Kidney (tissue), 14 donors: Measurements from ENCODE around the gene SH2D7. TPM values are rescaled to one million over a fixed set of nuclear protein-coding genes. Genes with fewer than 3 reads are reported as not detected.
"Not testable (repeated sequence)": the region's sequence is repeated elsewhere in the genome, so short reads cannot be mapped to it uniquely, and the experiment has no call there.

Experiments used
- DNase-seq, 5 donors: peaks; one replicate each; pipeline ENCODE4 v3.0.0-alpha.2; 2013 to 2020
- FAIRE-seq: peaks from 2 replicates; lab custom pipeline; 2012; peaks lifted over from hg19 to GRCh38; lab: Jason Lieb, UNC
- H3K27ac ChIP-seq, 2 donors: one replicate each; pipeline ENCODE4 v1.7.0; 2013; ENCODE audit warnings: low read depth in 2 of 2, low read length in 2 of 2, inconsistent platforms in 1 of 2
- H3K27me3 ChIP-seq: one replicate; pipeline ENCODE4 v1.7.1; 2013; ENCODE audit warnings: low read length, inconsistent platforms; ENCODE audit not compliant: control insufficient read depth, insufficient read depth
- H3K36me3 ChIP-seq, 3 donors: one replicate each; pipeline versions ENCODE4 v1.7.0 to v1.7.1; 2013; ENCODE audit warnings: low read length in 3 of 3, control low read depth in 1 of 3, inconsistent platforms in 1 of 3; ENCODE audit not compliant: insufficient read depth in 3 of 3, control insufficient read depth in 2 of 3
- H3K4me1 ChIP-seq, 3 donors: one replicate each; pipeline versions ENCODE4 v1.7.0 to v1.7.1; 2013; ENCODE audit warnings: low read length in 3 of 3, inconsistent platforms in 1 of 3, low read depth in 1 of 3; ENCODE audit not compliant: control insufficient read depth in 2 of 3, insufficient read depth in 2 of 3
- H3K4me3 ChIP-seq, 3 donors: one replicate each; pipeline versions ENCODE4 v1.7.0 to v1.8.1; 2013; ENCODE audit warnings: low read length in 3 of 3, control low read depth in 1 of 3, inconsistent platforms in 1 of 3
- H3K9ac ChIP-seq, 3 donors: one replicate each; pipeline versions ENCODE4 v1.7.0 to v1.7.1; 2013; ENCODE audit warnings: low read length in 3 of 3, control low read depth in 1 of 3, inconsistent platforms in 1 of 3
- H3K9me3 ChIP-seq, 3 donors: one replicate each; pipeline versions ENCODE4 v1.7.0 to v1.7.1; 2013; ENCODE audit warnings: low read length in 3 of 3, control low read depth in 1 of 3, inconsistent platforms in 1 of 3; ENCODE audit not compliant: control insufficient read depth in 2 of 3, insufficient read depth in 1 of 3
- CTCF ChIP-seq: IDR thresholded peaks from 3 replicates; pipeline ENCODE4 v1.5.1; 2012; ENCODE audit warnings: mild to moderate bottlenecking, moderate library complexity, borderline replicate concordance; ENCODE audit not compliant: insufficient read depth; ENCODE audit errors: extremely low read depth
- intact Hi-C: fragments of 100-400 bp; cut with DNase I; formaldehyde crosslinking; loops from one replicate; pipeline ENCODE4 v1.11.1; 2022
- polyA plus RNA-seq: library from polyadenylated mRNA; stranded (reverse); fragments of 350-450 nt; fragmentation: Illumina TruSeq; extraction: RNeasy Lipid Tissue Mini Kit (QIAGEN cat#74804); gene quantifications from one replicate; pipeline ENCODE4 v1.2.3, GENCODE V29; 2014; ENCODE audit warnings: low read depth, low replicate concordance; ENCODE audit not compliant: insufficient read depth
- total RNA-seq: library from RNA; stranded (reverse); fragmentation: NEBNext Ultra II Directional; extraction: Animal tissue kit (Norgen Biotek cat#: 25700); gene quantifications from one replicate; pipeline ENCODE4 v1.2.1, GENCODE V29; 2021
- donor health status: control.
- donor health status: control.
- donor health status: control.
- donor health status: control.
- donor health status: control.
- donor health status: DM: yes; HTN: yes; CAD: no.
- donor health status: Normal renal cell carcinoma (clear cell type).

The SH2D7 gene
- total and polyA plus RNA-seq, 2 donors from 2014 or later, result not detected

GRCh38 chr15:78149068-78149804 is 56.9 kb downstream of the SH2D7 start, which contains the start of gene IDH3A:
TSS of gene IDH3A (plus strand) at chr15:78149362. CDS start at chr15:78149404, 42 bp downstream.
- peak within 1 kb of the TSS; percentile 56 to 92 (median 77) for H3K4me3 ChIP-seq
- peak; percentile 99 to 100 (median 99) for DNase-seq
- H3K4me1 ChIP-seq, result peaks cover 0 to 12% (median 5%) of the 10 kb centered on the region in 3 donors
- H3K9me3 ChIP-seq, result no peaks in the 10 kb centered on the region
- H3K36me3 ChIP-seq, result peaks cover 0 to 3% (median 0%) of the 10 kb centered on the region in 3 donors
- H3K27me3 ChIP-seq, result no peaks in the 10 kb centered on the region
- peak within 1 kb of the TSS; percentile 45 to 94 (median 45) for H3K9ac ChIP-seq
- H3K27ac ChIP-seq, result peak within 1 kb of the TSS; percentile 80 to 90
- FAIRE-seq, result peak; percentile 38
- intact Hi-C loops, result no loop called here
- no peak for TF ChIP-seq CTCF

- Histone ChIP-seq H3K9ac (peak overlapping the region; percentile 45 to 94 (median 45)), H3K27me3 (no peaks in the 10 kb centered on the region), H3K27ac (peak overlapping the region; percentile 80 to 90), H3K36me3 (peaks cover 0 to 3% (median 0%) of the 10 kb centered on the region in 3 donors), H3K9me3 (no peaks in the 10 kb centered on the region), H3K4me1 (peaks cover 0 to 12% (median 7%) of the 10 kb centered on the region in 3 donors), H3K4me3 (peak overlapping the region; percentile 45 to 92 (median 59))
- peak in 2 of 5 donors; percentile 56 to 64 for DNase-seq
- intact Hi-C loops, result no loop called here
- FAIRE-seq, result no peak
- no peak for TF ChIP-seq CTCF
Measured at GRCh38 chr15:78149805-78150751, 57.7 kb downstream of the SH2D7 start.

GRCh38 chr15:78151075-78151474 is 58.7 kb downstream of the SH2D7 start:
- H3K27ac ChIP-seq, H3K9me3 ChIP-seq, H3K4me3 ChIP-seq, FAIRE-seq, DNase-seq, H3K36me3 ChIP-seq, H3K27me3 ChIP-seq, intact Hi-C loops: not testable (repeated sequence)
- H3K9ac ChIP-seq, result peak overlapping the region in 1 of 3 donors; percentile 94
- peaks cover 0 to 12% (median 7%) of the 10 kb centered on the region in 3 donors for H3K4me1 ChIP-seq

Other genes with a start within 250 kb of the SH2D7 start
- 41.6 TPM for gene TBC1D2B, start 14.8 kb upstream of the SH2D7 start, total RNA-seq
- gene TBC1D2B, start 14.8 kb upstream of the SH2D7 start, polyA plus RNA-seq, result 8.5 TPM
- gene CIB2, start 38.9 kb downstream of the SH2D7 start, total RNA-seq, result 13.7 TPM
- gene CIB2, start 38.9 kb downstream of the SH2D7 start, polyA plus RNA-seq, result 29.9 TPM
- 97.2 TPM for gene IDH3A, start 56.8 kb downstream of the SH2D7 start, total RNA-seq
- 67.5 TPM for gene IDH3A, start 56.8 kb downstream of the SH2D7 start, polyA plus RNA-seq
- 0.13 TPM for gene ACSBG1, start 142.0 kb downstream of the SH2D7 start, total RNA-seq
- gene ACSBG1, start 142.0 kb downstream of the SH2D7 start, polyA plus RNA-seq, result 0.86 TPM
- gene DNAJA4, start 172.0 kb downstream of the SH2D7 start, total RNA-seq, result 31.1 TPM
- gene DNAJA4, start 172.0 kb downstream of the SH2D7 start, polyA plus RNA-seq, result 19.9 TPM
- 48.5 TPM for gene SKIC8, start 207.0 kb downstream of the SH2D7 start, total RNA-seq
- gene SKIC8, start 207.0 kb downstream of the SH2D7 start, polyA plus RNA-seq, result 87.4 TPM
- gene CRABP1, start 247.8 kb downstream of the SH2D7 start, total RNA-seq, result not detected
- gene CRABP1, start 247.8 kb downstream of the SH2D7 start, polyA plus RNA-seq, result 61.0 TPM